ENCODE results near the gene SETD6.
"Not testable (repeated sequence)": the region's sequence is repeated elsewhere in the genome, so short reads cannot be mapped to it uniquely, and the experiment has no call there.

SETD6 gene

DNA sequence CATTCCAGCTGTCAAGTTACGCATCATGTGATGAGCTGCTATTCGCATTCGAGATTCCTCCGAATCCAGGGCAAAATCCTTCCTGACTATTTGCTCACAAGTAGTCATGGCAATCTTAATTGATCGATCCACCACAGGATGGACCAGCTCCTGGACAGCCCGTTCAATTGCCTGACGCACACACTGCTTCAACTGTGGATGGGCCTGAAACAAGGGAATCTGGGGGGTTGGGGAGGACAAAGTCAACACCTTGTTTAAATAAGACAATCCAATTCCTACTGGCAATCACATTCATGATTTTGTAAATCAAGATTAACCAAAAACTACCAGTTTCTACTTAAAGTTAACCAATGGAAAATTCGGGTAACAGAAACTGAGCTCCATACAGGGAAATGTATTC lies 28.4 kb downstream of the SETD6 start:
- H3K4me3 ChIP-seq (ENCODE audit: low read depth, low read length), result no peak overlapping the region
- TF ChIP-seq, protein P1, sequence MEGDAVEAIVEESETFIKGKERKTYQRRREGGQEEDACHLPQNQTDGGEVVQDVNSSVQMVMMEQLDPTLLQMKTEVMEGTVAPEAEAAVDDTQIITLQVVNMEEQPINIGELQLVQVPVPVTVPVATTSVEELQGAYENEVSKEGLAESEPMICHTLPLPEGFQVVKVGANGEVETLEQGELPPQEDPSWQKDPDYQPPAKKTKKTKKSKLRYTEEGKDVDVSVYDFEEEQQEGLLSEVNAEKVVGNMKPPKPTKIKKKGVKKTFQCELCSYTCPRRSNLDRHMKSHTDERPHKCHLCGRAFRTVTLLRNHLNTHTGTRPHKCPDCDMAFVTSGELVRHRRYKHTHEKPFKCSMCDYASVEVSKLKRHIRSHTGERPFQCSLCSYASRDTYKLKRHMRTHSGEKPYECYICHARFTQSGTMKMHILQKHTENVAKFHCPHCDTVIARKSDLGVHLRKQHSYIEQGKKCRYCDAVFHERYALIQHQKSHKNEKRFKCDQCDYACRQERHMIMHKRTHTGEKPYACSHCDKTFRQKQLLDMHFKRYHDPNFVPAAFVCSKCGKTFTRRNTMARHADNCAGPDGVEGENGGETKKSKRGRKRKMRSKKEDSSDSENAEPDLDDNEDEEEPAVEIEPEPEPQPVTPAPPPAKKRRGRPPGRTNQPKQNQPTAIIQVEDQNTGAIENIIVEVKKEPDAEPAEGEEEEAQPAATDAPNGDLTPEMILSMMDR (IDR thresholded peaks at IDR 0.05; ENCODE audit: borderline replicate concordance, insufficient read depth, low read depth, low read length), result no peak

DNA sequence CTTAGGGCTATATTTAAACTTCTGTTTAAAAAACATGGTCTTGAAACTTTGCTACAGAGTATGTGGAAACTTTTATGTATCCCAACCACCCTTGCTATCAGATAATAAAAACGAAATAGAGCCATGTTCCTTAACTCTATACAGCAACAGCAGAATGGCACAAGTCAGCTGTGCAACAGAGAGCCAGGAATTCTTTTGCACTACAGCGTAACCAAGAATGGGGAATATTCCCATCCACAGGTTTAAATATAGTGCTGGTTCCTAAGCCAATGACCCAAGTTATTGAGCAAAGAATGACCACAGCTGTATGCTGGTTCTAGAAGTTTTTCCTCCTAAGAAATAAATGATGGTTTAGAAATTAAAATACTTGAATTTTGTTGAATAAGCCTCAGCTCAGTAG lies 33.1 kb downstream of the SETD6 start:
- TF ChIP-seq, protein P1 (IDR thresholded peaks at IDR 0.05; ENCODE audit: borderline replicate concordance, insufficient read depth, low read depth, low read length), result no peak
- no peak overlapping the region for H3K4me3 ChIP-seq (ENCODE audit: low read depth, low read length)

DNA sequence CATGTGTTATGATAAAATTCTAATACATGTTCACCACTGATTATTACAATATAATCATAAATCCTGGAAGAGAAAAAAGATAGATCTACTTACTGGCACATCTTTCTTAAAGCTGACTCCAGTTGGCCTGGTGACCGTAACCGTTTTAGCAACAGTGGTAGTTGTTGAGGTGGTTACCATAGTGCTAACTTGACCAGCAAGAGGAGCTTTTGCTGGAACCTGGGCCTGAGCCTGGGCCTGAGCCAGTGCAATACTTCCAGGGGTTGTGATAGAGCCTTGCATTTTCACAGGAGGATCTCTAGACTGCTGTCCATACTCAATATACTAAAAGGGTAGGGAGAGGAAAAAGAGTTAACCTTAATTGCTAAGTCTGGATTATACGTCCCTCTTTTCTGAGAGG lies 36.2 kb downstream of the SETD6 start:
- TF ChIP-seq, protein P1 (IDR thresholded peaks at IDR 0.05; ENCODE audit: borderline replicate concordance, insufficient read depth, low read depth, low read length), result no peak
- H3K4me3 ChIP-seq (ENCODE audit: low read depth, low read length), result no peak overlapping the region

DNA sequence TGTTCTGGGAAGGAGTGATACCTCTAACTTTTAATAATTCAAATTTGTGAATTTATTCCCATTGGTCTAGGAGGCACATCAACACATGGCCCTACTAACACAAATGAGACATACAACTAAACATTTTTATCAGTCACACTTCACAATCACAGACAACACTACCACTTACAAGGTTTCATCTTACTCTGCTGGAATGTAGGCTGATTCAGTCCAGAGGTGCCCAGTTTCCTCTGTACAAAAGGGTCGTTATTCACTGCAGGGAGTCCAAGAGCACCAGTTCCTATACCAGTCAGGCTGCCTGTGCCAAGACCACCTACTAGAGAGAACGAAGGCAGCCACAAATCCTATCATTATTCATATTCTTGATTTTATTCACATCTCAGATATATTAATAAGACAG lies 41.4 kb downstream of the SETD6 start:
- TF ChIP-seq, protein P1 (IDR thresholded peaks at IDR 0.05; ENCODE audit: borderline replicate concordance, insufficient read depth, low read depth, low read length), result no peak
- no peak overlapping the region for H3K4me3 ChIP-seq (ENCODE audit: low read depth, low read length)

DNA sequence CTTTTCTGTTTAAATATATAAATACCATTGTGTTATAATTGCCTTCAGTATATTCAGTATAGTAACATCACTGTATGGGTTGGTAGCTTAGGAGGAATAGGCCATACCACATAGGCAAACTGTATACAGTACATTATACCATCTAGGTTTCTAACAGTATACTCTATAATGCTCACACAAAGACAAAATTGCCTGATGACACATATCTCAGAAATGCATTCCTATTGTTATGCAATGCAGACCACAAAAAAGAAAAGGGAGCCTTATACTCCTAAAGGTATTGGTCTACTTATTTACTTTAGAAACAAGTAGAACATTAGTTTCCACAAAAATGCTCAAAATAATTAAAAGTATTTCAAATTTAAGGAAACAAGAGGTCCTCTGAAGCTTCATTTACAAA lies 47.9 kb downstream of the SETD6 start:
- no peak overlapping the region for H3K4me3 ChIP-seq (ENCODE audit: low read depth, low read length)
- TF ChIP-seq, protein P1 (IDR thresholded peaks at IDR 0.05; ENCODE audit: borderline replicate concordance, insufficient read depth, low read depth, low read length), result no peak

DNA sequence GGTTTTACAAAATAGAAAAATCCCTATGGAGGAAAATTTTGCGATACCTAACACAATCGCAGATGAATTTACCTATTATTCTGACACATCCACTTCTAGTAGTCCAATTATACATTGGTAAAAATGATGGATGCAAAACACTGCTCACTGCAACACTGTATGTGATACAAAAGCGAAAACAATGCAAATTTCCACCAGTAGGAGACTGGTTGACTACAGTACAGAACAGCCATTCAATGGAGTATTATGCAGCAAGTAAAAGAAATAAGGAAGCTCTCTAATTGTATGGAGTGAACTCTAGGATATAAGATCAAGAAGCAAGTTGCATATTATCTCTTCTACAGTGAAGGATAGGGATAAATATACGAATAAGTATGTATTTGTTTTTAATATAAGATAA lies 48.5 kb downstream of the SETD6 start:
- TF ChIP-seq, protein P1 (IDR thresholded peaks at IDR 0.05; ENCODE audit: borderline replicate concordance, insufficient read depth, low read depth, low read length), result no peak
- no peak overlapping the region for H3K4me3 ChIP-seq (ENCODE audit: low read depth, low read length)

DNA sequence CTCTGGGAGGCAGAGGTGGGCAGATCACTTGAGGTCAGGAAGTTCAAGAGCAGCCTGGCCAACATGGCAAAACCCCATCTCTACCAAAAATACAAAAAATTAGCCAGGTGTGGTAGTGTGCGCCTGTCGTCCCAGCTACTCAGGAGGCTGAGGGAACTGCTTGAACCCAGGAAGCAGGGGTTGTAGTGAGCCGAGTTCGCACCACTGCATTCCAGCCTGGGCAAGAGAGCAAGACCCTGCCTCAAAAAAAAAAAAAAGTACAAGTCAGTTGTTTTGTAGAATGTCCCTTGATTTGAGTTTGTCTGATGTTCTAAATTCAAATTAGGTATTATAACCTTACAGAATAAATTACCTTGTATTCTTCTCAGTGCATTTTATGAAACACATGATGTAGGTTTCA lies 50.4 kb downstream of the SETD6 start:
- not testable (repeated sequence) for H3K4me3 ChIP-seq (ENCODE audit: low read depth, low read length)

Measured in GM12875 (cell line).